ENCODE results near the gene MED20. TPM values are rescaled to one million over a fixed set of nuclear protein-coding genes. Genes with fewer than 3 reads are reported as not detected.

MED20 gene
- total and polyA plus RNA-seq, 2 of the 4 experiments (the other 2 are of a cell fraction) = 24.8 to 38.2 TPM

GRCh38 chr6:41909727-41910126 is 11.2 kb downstream of the MED20 start:
- Histone ChIP-seq H3K18ac (ENCODE audit: low read depth, low read length) (no peak overlapping the region), H4K91ac (ENCODE audit: insufficient read depth, low read depth, low read length) (no peak overlapping the region), H3K79me1 (ENCODE audit: low read depth in 1 of 2, low read length in 2 of 2) (peaks cover 36 to 57% of the 10 kb centered on the region in 2 experiments), H3K9me3 (ENCODE audit: control insufficient read depth, insufficient read depth, low read length) (no peaks in the 10 kb centered on the region), H2BK20ac (ENCODE audit: low read depth, low read length) (no peak overlapping the region), H3K4me1 (ENCODE audit: control insufficient read depth, insufficient read depth, low read length) (no peaks in the 10 kb centered on the region), H2BK5ac (ENCODE audit: low read depth, low read length, poor library complexity, severe bottlenecking) (no peak overlapping the region), H4K20me1 (ENCODE audit: insufficient read depth, low read length) (no peaks in the 10 kb centered on the region), H3K4ac (ENCODE audit: low read depth, low read length) (no peak overlapping the region), H3K4me3 (ENCODE audit: insufficient read depth, low read depth, low read length) (no peak overlapping the region), H3K14ac (replicated peaks; ENCODE audit: low read depth, low read length) (no peak overlapping the region), H2AFZ (replicated peaks; ENCODE audit: low read length, poor library complexity) (no peak overlapping the region), H3K56ac (ENCODE audit: extremely low read depth, insufficient read depth, low read length) (no peak overlapping the region), H2BK15ac (ENCODE audit: low read depth, low read length) (no peak overlapping the region), H3K9me1 (ENCODE audit: insufficient read depth, low read length) (no peaks in the 10 kb centered on the region), H2AK9ac (replicated peaks; ENCODE audit: low read depth, low read length, poor library complexity) (no peak overlapping the region), H3K27ac (ENCODE audit: insufficient read depth, low read length) (no peak overlapping the region), H2BK120ac (ENCODE audit: low read depth, low read length) (no peak overlapping the region), H3K23ac (ENCODE audit: low read depth, low read length) (no peak overlapping the region), H3K9ac (ENCODE audit: low read depth, low read length) (no peak overlapping the region), H3K4me2 (ENCODE audit: low read depth, low read length) (no peak overlapping the region), H3K27me3 (ENCODE audit: control insufficient read depth, insufficient read depth, low read length) (no peaks in the 10 kb centered on the region), H4K8ac (ENCODE audit: low read depth in 2 of 2, low read length in 2 of 2) (no peak overlapping the region), H3K36me3 (ENCODE audit: control insufficient read depth, insufficient read depth, low read length) (peaks cover 49% of the 10 kb centered on the region), H2AK5ac (ENCODE audit: low read depth, low read length) (no peak overlapping the region), H4K5ac (ENCODE audit: low read depth, low read length) (no peak overlapping the region)
- in situ Hi-C loops (cut with MboI; ENCODE audit: low sequenced_read_pairs) (no loop called here), dilution Hi-C loops (cut with HindIII; ENCODE audit: low sequenced_read_pairs, unreplicated experiment) (no loop called here), intact Hi-C loops (cut with micrococcal nuclease) (no loop called here)
- DNase-seq (no peak), ATAC-seq (ENCODE audit: low read depth) (no peak)
- BruUV-seq (replicated peaks) = no TSS peak
- ChIA-PET POLR2A (ENCODE audit: unreplicated experiment) (no interaction called here), CTCF (no interaction called here)
- TF ChIP-seq, protein P1, sequence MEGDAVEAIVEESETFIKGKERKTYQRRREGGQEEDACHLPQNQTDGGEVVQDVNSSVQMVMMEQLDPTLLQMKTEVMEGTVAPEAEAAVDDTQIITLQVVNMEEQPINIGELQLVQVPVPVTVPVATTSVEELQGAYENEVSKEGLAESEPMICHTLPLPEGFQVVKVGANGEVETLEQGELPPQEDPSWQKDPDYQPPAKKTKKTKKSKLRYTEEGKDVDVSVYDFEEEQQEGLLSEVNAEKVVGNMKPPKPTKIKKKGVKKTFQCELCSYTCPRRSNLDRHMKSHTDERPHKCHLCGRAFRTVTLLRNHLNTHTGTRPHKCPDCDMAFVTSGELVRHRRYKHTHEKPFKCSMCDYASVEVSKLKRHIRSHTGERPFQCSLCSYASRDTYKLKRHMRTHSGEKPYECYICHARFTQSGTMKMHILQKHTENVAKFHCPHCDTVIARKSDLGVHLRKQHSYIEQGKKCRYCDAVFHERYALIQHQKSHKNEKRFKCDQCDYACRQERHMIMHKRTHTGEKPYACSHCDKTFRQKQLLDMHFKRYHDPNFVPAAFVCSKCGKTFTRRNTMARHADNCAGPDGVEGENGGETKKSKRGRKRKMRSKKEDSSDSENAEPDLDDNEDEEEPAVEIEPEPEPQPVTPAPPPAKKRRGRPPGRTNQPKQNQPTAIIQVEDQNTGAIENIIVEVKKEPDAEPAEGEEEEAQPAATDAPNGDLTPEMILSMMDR (conservative IDR thresholded peaks at IDR 0.05; ENCODE audit: low read depth, low read length) = no peak
- no peak for TF ChIP-seq RAD21 (IDR thresholded peaks at IDR 0.05; ENCODE audit: low read length)
- no peak for TF ChIP-seq MAFK (IDR thresholded peaks at IDR 0.05; ENCODE audit: low read depth, low read length)
- TF ChIP-seq NFE2L2 (IDR thresholded peaks at IDR 0.05; ENCODE audit: low read depth, low read length) = no peak
- TF ChIP-seq, protein P2, sequence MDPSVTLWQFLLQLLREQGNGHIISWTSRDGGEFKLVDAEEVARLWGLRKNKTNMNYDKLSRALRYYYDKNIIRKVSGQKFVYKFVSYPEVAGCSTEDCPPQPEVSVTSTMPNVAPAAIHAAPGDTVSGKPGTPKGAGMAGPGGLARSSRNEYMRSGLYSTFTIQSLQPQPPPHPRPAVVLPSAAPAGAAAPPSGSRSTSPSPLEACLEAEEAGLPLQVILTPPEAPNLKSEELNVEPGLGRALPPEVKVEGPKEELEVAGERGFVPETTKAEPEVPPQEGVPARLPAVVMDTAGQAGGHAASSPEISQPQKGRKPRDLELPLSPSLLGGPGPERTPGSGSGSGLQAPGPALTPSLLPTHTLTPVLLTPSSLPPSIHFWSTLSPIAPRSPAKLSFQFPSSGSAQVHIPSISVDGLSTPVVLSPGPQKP (IDR thresholded peaks at IDR 0.05; ENCODE audit: borderline replicate concordance, low read depth, low read length) = no peak
- TF ChIP-seq BHLHE40 (IDR thresholded peaks at IDR 0.05; ENCODE audit: low read depth, low read length) = no peak
- TF ChIP-seq CHD1 (IDR thresholded peaks at IDR 0.05; ENCODE audit: low read depth, low read length) = no peak
- TF ChIP-seq POLR2A (IDR thresholded peaks at IDR 0.05; ENCODE audit: low read depth, low read length) = no peak
- no peak for TF ChIP-seq MAZ (IDR thresholded peaks at IDR 0.05; ENCODE audit: borderline replicate concordance, low read depth, low read length)
- TF ChIP-seq CEBPB (IDR thresholded peaks at IDR 0.05; ENCODE audit: low read depth, low read length) = no peak
- no peak for TF ChIP-seq RCOR1 (IDR thresholded peaks at IDR 0.05; ENCODE audit: insufficient replicate concordance, low read length)
- TF ChIP-seq RFX5 (IDR thresholded peaks at IDR 0.05; ENCODE audit: low read depth, low read length) = no peak
- no peak for TF ChIP-seq SMC3 (IDR thresholded peaks at IDR 0.05; ENCODE audit: low read depth, low read length)
- TF ChIP-seq, protein P3, sequence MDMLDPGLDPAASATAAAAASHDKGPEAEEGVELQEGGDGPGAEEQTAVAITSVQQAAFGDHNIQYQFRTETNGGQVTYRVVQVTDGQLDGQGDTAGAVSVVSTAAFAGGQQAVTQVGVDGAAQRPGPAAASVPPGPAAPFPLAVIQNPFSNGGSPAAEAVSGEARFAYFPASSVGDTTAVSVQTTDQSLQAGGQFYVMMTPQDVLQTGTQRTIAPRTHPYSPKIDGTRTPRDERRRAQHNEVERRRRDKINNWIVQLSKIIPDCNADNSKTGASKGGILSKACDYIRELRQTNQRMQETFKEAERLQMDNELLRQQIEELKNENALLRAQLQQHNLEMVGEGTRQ (IDR thresholded peaks at IDR 0.05; ENCODE audit: low read depth, low read length) = no peak
- no peak for TF ChIP-seq MXI1 (IDR thresholded peaks at IDR 0.05; ENCODE audit: borderline replicate concordance, low read depth, low read length)
- WGBS, 2 experiments (ENCODE audit: extremely low coverage in 2 of 2, insufficient read length in 1 of 2) = no CpG with 5 or more reads among the region's 1 CpG
